Left lung (tissue), 10 donors: Measurements from ENCODE around the gene DTL. TPM values are rescaled to one million over a fixed set of nuclear protein-coding genes. Genes with fewer than 3 reads are reported as not detected.

Experiments
- ATAC-seq: fragments of 200-7000 bp; cut with Tn5 transposase; one replicate; pipeline ENCODE4 v1.9.1; 2020; ENCODE audit warnings: moderate library complexity
- DNase-seq, 4 donors: peaks; one replicate each; pipeline ENCODE4 v3.0.0-alpha.2; 2013 to 2020
- H3K27ac ChIP-seq, 2 donors: fragments of 200-600 bp; sonication (generic) in 1 of 2; one replicate each; pipeline versions ENCODE4 v1.5.0 to v1.8.0; 2020 to 2021
- H3K27me3 ChIP-seq, 2 donors: fragments of 200-600 bp; sonication (generic) in 1 of 2; one replicate each; pipeline versions ENCODE4 v1.5.0 to v1.8.0; 2020 to 2021
- H3K36me3 ChIP-seq, 2 donors: fragments of 200-600 bp; sonication (generic) in 1 of 2; one replicate each; pipeline versions ENCODE4 v1.5.0 to v1.8.0; 2020 to 2021
- H3K4me1 ChIP-seq, 2 donors: fragments of 200-600 bp; one replicate each; pipeline ENCODE4 v1.8.0; 2021
- H3K4me3 ChIP-seq, 2 donors: fragments of 200-600 bp; sonication (generic) in 1 of 2; one replicate each; pipeline versions ENCODE4 v1.5.0 to v1.8.0; 2020 to 2021; ENCODE audit warnings: mild to moderate bottlenecking in 1 of 2
- H3K9me3 ChIP-seq, 2 donors: fragments of 200-600 bp; sonication (generic) in 1 of 2; one replicate each; pipeline versions ENCODE4 v1.5.0 to v1.8.0; 2020 to 2021
- CTCF ChIP-seq, 2 donors: fragments of 200-600 bp; sonication (generic) in 1 of 2; IDR thresholded peaks; one replicate each; pipeline versions ENCODE4 v1.5.0 to v1.8.0; 2021; ENCODE audit warnings: antibody characterized with exemption in 2 of 2
- intact Hi-C, 2 donors: fragments of 100-400 bp; cut with DNase I; formaldehyde crosslinking; loops; one replicate each; pipeline versions ENCODE4 v1.11.2 to v1.14.2; 2022
- polyA plus RNA-seq, 6 donors: library from polyadenylated mRNA; unstranded; fragments of 120-200 nt; gene quantifications; one replicate each; pipeline ENCODE4 v1.2.1, GENCODE V29; 2013; ENCODE audit not compliant: insufficient read length in 6 of 6
- total RNA-seq, 2 donors: library from RNA; stranded (reverse); fragmentation: NEBNext Ultra II Directional; extraction: Animal tissue kit (Norgen Biotek cat#: 25700); gene quantifications; one replicate each; pipeline ENCODE4 v1.2.1, GENCODE V29; 2021
- donor health status: DM: no; HTN: yes; CAD: no.
- donor health status: DM: no; HTN: no; CAD: no.

Gene DTL
- total and polyA plus RNA-seq, 8 donors = 8.7 to 38.3 (median 28.2) TPM

GRCh38 chr1:212101735-212102134 lies 66.2 kb downstream of the DTL start:
- Histone ChIP-seq H3K27me3 (no peaks in the 10 kb centered on the region), H3K9me3 (no peaks in the 10 kb centered on the region), H3K4me3 (no peak overlapping the region), H3K27ac (no peak overlapping the region), H3K36me3 (no peaks in the 10 kb centered on the region), H3K4me1 (peaks cover 0 to 5% of the 10 kb centered on the region in 2 donors)
- DNase-seq (no peak), ATAC-seq (no peak)
- no peak for TF ChIP-seq CTCF (IDR thresholded peaks at IDR 0.05)
- intact Hi-C loops = no loop called here

- DNase-seq (no peak), ATAC-seq (no peak)
- intact Hi-C loops = no loop called here
- H3K27me3 ChIP-seq = no peaks in the 10 kb centered on the region
- H3K27ac ChIP-seq = peak overlapping the region; percentile 14 to 30
- no peaks in the 10 kb centered on the region for H3K36me3 ChIP-seq
- TF ChIP-seq CTCF (IDR thresholded peaks at IDR 0.05) = no peak
- no peak overlapping the region for H3K4me3 ChIP-seq
- peaks cover 5 to 9% of the 10 kb centered on the region in 2 donors for H3K4me1 ChIP-seq
- no peaks in the 10 kb centered on the region for H3K9me3 ChIP-seq
These were observed 69.2 kb downstream of the DTL start for GRCh38 chr1:212104586-212105325.

GRCh38 chr1:212106286-212106792 lies 70.8 kb downstream of the DTL start:
- intact Hi-C loops = no loop called here
- no peak for TF ChIP-seq CTCF (IDR thresholded peaks at IDR 0.05)
- no peak for ATAC-seq

GRCh38 chr1:212107481-212107880 lies 71.9 kb downstream of the DTL start:
- ATAC-seq (no peak), DNase-seq (no peak)
- peak overlapping the region in 1 of 2 donors; percentile 34 for H3K27ac ChIP-seq
- peaks cover 5 to 19% of the 10 kb centered on the region in 2 donors for H3K4me1 ChIP-seq
- no peaks in the 10 kb centered on the region for H3K27me3 ChIP-seq
- no peak for TF ChIP-seq CTCF (IDR thresholded peaks at IDR 0.05)
- H3K4me3 ChIP-seq = no peak overlapping the region
- intact Hi-C loops = no loop called here
- H3K36me3 ChIP-seq = no peaks in the 10 kb centered on the region
- H3K9me3 ChIP-seq = no peaks in the 10 kb centered on the region

More at GRCh38 chr1:212106286-212106792, 70.8 kb downstream of the DTL start:
- DNase-seq = no peak
- H3K9me3 ChIP-seq = no peaks in the 10 kb centered on the region
- no peaks in the 10 kb centered on the region for H3K36me3 ChIP-seq
- H3K27ac ChIP-seq = no peak overlapping the region
- H3K27me3 ChIP-seq = no peaks in the 10 kb centered on the region
- H3K4me1 ChIP-seq = peaks cover 5 to 19% of the 10 kb centered on the region in 2 donors
- no peak overlapping the region for H3K4me3 ChIP-seq

GRCh38 chr1:212108187-212108586 lies 72.6 kb downstream of the DTL start:
- ATAC-seq = no peak
- intact Hi-C loops = no loop called here
- TF ChIP-seq CTCF (IDR thresholded peaks at IDR 0.05) = no peak
- Histone ChIP-seq H3K27me3 (no peaks in the 10 kb centered on the region), H3K4me3 (no peak overlapping the region), H3K9me3 (no peaks in the 10 kb centered on the region), H3K4me1 (peaks cover 5 to 19% of the 10 kb centered on the region in 2 donors), H3K36me3 (no peaks in the 10 kb centered on the region), H3K27ac (peak overlapping the region in 1 of 2 donors; percentile 34)
- no peak for DNase-seq
